Measurements from ENCODE around the gene MAGOH.

The MAGOH gene

GRCh38 chr1:53182111-53182593 is 56.2 kb downstream of the MAGOH start:
- Histone ChIP-seq H3K36me3 (no peaks in the 10 kb centered on the region), H3K9me3 (no peaks in the 10 kb centered on the region), H3K4me2 (no peak overlapping the region), H3K9ac (no peak overlapping the region), H3K27ac (no peak overlapping the region), H3K27me3 (no peaks in the 10 kb centered on the region), H4K20me1 (no peaks in the 10 kb centered on the region), H3K4me3 (no peak overlapping the region), H3K4me1 (no peaks in the 10 kb centered on the region)
- no peak for TF ChIP-seq Cebpa-rat (IDR thresholded peaks at IDR 0.05)

GRCh38 chr1:53180951-53181350 is 57.4 kb downstream of the MAGOH start:
- no peak for TF ChIP-seq Cebpa-rat (IDR thresholded peaks at IDR 0.05)
- Histone ChIP-seq H3K9ac (no peak overlapping the region), H3K4me3 (no peak overlapping the region), H4K20me1 (no peaks in the 10 kb centered on the region), H3K4me1 (no peaks in the 10 kb centered on the region), H3K27me3 (no peaks in the 10 kb centered on the region), H3K27ac (no peak overlapping the region), H3K36me3 (no peaks in the 10 kb centered on the region), H3K9me3 (no peaks in the 10 kb centered on the region), H3K4me2 (no peak overlapping the region)

GRCh38 chr1:53180226-53180625 is 58.1 kb downstream of the MAGOH start:
- Histone ChIP-seq H3K36me3 (no peaks in the 10 kb centered on the region), H3K9ac (no peak overlapping the region), H3K27me3 (no peaks in the 10 kb centered on the region), H3K9me3 (no peaks in the 10 kb centered on the region), H3K4me2 (no peak overlapping the region), H3K4me1 (no peaks in the 10 kb centered on the region), H3K4me3 (no peak overlapping the region), H3K27ac (no peak overlapping the region), H4K20me1 (no peaks in the 10 kb centered on the region)
- no peak for TF ChIP-seq Cebpa-rat (IDR thresholded peaks at IDR 0.05)
